Embryonic facial prominence (tissue), 1 donor: ENCODE results near the gene CGGBP1.

ENCODE experiments used
- DNase-seq: peaks from one replicate; pipeline ENCODE4 v3.0.0-alpha.2; 2016; ENCODE audit errors: extremely low spot score

CGGBP1 gene

DNA sequence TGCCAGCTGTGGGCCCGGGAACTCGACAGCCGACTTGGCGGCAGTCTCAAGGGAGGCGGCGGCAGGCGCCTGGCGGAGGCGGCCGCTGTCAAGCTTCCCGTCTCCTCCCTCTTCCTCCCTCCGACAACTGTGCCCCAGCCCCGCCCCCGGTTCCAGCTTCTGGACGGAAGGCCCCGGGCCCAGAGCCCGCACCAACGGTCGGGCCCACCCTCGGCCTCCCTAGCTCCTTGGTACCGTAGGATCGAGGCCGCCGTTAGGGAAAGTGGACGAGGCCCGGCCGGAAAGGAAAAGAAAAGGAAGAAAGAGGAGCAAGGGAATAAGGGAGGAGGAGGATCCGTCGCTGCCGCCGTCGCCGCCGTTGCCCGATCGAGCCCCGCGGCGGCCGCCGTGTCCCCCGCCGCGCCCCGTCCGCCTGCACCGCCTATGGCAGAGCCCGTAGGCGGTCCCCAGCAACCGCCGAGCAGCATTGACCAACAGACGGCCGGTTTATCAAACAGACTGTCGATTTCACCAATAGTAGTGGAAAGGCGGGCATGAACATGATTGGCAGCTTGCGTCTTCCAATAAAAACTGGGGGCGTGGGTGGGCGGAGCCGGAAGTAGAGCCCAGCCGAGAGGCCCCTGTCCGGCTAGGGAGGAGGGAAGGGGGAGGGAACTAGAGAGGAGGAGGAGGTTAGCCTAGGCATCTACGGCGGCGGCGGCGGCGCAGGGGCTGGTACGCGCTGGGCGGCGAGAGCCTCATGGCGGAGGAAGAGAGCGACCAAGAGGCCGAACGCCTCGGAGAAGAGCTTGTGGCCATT, at the start of gene CGGBP1, which contains the start of gene ZNF654:
TSS of gene CGGBP1 (minus strand) at position 425 of the 799 bp plus-strand sequence. CDS start 3,029 bp downstream, outside the sequence.
TSS of gene ZNF654 (plus strand) at position 675 of the 799 bp plus-strand sequence. CDS start at position 740, 65 bp downstream.
- DNase-seq, result peak; percentile 99

- DNase-seq, result no peak
These were observed 46.5 kb upstream of the CGGBP1 start for GRCh38 chr3:88105325-88105724.

- no peak for DNase-seq
These were observed 42.3 kb upstream of the CGGBP1 start for GRCh38 chr3:88101142-88101541.

DNA sequence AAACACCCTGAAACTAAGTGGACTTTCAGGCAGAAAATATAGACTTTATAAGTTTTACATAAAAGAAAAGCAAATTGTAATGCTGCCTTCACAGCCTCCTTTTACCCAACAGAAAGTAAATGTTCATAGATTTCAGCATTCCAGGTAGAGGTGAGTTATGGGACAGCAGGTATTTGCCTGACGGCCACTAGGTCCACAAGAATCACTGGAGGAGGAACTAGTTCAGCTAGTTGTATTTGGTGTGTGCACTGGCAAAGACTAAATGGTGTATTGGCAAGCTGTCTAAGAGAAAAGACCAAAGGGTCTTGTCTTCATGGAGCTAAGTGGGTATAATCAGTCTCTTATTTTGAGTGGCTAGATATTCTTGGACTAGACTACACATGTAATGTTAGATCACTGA, 34.5 kb upstream of the CGGBP1 start:
- DNase-seq, result no peak

- no peak for DNase-seq
These were observed 33.5 kb upstream of the CGGBP1 start for GRCh38 chr3:88092270-88092669.

DNA sequence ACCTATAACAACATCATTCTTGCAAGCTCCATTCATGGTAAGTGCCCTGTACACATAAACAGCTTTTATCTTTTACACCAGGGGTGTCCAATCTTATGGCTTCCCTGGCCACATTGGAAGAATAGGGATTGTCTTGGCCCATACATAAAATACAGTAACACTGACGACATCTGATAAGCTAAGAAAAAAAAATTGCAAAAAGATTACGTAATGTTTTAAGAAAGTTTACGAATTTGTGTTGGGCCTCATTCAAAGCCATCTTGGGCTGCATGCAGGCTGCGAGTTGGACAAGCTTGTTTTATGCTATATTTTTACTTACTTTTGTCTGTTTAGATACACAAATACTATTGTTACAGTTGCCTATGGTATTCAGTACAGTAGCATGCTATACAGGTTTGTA, 31.9 kb upstream of the CGGBP1 start:
- DNase-seq, result no peak

GRCh38 chr3:88084097-88084501, 25.3 kb upstream of the CGGBP1 start:
- no peak for DNase-seq

GRCh38 chr3:88082854-88083253, 24.0 kb upstream of the CGGBP1 start:
- no peak for DNase-seq

GRCh38 chr3:88078932-88079331, 20.1 kb upstream of the CGGBP1 start:
- no peak for DNase-seq

DNA sequence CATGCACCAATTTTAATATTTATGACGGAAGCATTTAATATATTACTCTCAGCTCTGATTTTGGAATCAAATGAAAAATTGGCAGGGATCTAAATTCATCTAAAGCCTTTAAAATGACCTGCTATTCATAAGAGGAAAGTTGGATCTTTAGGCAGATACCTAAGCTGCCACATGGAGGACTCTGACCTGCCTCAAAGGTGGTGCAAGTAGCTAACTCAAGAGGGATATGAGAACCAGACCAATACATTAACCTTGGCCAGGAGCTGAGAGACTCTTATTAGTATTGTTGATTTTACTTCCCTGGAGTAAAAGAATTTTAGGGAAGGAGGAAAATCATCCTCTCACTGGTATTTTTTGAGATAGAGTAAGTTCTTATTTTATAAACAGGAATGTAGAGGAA, 17.9 kb upstream of the CGGBP1 start:
- DNase-seq, result no peak

DNA sequence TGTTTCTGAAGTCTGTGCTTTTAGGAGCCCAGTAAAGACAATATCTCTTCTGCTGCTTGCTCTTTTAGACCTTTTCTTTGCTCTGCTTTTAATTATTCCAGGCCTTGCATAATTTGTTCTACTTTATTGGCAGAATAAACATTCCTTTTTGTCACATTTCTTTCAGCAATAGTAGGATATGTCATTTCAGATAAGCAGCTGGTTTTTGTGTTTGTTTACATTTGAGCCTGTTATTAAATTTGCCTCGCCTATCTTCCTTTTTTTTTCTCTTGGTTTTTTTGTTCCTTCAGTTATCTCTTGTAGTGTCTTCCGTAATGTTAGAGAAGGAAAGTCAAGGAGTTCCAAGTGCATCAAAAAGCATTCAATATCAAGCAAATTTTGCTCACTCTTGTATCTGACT, 16.7 kb upstream of the CGGBP1 start:
- no peak for DNase-seq

DNA sequence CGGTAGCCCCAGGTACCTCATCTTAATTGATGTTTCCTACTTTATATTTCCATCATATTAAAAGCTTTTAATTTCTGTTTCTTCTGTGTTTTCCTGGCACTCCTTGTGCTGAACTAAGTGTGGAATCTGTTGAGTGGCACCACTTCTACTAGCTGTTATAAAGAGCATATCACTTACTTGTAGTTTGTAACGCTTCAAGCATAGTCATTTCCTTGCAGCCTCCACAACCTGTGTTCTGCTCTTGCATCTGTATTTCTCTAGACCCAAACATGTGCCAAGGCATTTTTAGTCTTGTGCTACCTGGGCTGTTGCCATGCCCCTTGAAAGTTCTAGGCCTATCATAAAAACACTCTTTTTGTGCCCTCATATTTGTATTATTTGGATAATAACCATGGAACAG, 16.3 kb upstream of the CGGBP1 start:
- no peak for DNase-seq

- no peak for DNase-seq
These were observed 2.9 kb upstream of the CGGBP1 start for GRCh38 chr3:88061746-88062145.

DNA sequence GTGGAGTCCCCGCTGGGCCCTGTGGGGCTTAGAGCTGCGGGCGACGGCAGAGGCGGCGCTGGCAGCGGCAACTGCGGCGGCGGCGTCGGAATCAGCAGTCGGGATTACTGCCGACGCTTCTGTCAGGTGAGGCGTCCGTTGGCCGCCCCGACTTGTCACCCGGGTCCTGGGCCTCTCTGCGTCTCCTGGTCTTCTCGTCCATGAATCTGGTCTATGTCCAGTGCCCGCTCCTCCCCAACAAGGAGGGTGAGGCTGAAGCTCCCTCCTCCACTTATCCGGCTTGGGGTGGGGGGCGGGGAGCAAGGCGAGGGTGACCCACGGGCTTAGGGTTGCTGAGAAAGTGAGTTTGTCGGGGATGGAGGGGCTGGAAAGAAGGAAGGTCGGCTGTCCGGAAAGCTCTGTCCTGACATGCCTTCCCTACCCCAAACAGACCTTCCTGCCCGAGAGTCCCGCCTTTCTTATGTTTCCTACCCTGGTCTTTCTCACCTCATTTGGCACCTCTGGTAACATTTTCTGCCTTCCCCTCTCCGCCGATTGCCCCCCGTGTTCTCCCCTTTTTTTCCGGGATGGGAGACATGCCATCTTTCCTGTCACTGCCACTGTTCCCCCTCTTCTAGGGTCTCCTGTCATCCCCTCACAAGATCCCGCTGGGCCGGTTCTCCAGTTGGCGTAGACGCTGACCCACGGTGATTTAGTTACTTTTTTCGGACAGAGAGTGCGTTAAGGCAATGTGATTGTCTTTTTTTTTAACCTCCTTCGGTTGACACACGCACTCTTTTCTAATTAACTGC, 770 bp upstream of the CGGBP1 start:
- DNase-seq, result no peak

DNA sequence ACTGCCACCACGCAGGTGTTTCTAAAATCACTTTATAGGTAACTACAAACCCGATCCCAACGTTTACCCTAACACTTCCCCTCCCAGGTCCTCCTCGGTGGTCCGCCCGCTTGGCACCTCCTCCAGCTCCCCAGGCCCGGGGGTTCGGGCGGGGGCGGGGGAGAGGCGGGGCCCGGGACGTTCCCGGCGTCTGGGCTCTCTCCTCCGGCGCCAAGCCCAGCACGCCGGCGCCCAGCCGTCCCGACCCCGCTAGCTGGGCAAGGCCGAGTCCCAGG, 562 bp downstream of the CGGBP1 start:
- DNase-seq, result no peak

- DNase-seq, result peak; percentile 14
These were observed 1.0 kb downstream of the CGGBP1 start for GRCh38 chr3:88057630-88058305.

DNA sequence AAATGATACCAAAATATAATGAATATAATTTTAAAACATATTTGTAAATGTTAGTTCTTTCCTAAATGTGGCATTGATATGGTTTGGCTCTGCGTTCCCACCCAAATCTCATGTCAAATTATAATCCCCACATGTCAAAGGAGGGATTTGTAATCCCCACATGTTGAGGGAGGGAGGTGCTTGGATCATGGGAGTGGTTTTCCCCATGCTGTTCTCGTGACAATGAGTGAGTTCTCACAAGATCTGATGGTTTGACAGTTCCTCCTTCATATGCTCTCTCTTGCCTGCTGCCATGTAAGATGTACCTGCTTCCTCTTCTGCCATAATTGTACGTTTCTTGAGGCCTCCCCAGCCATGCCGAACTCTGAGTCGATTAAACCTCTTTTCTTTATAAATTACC, 12.0 kb downstream of the CGGBP1 start:
- DNase-seq, result no peak

DNA sequence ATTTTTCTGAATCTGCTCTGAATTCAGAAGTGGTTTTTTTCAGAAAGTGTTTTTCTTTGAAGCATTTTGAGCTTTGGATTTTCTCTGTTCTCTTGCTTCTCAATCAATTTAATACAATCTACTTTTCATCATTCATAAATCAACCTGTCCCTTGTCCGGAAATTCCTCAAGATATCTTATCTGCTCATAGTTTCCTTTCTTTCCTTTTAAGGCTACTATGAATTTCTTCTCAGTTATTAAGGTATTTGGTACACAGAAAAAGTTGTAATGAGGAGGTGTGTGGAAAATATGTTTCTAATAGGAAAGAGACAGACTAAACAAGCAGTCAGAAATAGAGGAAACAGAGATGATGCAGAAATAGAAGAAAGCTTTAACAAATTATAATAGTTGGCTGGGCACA, 14.4 kb downstream of the CGGBP1 start:
- no peak for DNase-seq

GRCh38 chr3:88041005-88041404, 17.8 kb downstream of the CGGBP1 start:
- no peak for DNase-seq

- DNase-seq, result no peak
These were observed 18.3 kb downstream of the CGGBP1 start for GRCh38 chr3:88040529-88040928.

DNA sequence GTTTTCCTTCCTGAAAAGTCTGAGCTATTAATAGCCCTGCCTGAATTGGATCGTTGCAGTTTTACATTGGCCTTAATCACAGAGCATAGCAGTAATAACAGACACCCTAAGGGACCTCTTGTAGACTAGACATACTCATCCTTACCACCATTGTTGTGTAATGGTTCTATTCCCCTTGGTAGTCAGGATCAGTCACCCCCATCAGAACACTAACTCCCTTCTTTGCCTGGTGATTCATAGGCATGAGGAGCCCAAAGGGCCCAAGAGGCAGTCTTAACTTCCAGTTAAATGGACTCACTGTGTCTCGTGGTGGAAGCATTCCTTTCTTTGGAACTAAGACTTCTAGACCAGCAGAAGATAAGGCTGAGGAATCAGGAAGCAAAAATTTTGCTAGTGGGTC, 20.2 kb downstream of the CGGBP1 start:
- no peak for DNase-seq

DNA sequence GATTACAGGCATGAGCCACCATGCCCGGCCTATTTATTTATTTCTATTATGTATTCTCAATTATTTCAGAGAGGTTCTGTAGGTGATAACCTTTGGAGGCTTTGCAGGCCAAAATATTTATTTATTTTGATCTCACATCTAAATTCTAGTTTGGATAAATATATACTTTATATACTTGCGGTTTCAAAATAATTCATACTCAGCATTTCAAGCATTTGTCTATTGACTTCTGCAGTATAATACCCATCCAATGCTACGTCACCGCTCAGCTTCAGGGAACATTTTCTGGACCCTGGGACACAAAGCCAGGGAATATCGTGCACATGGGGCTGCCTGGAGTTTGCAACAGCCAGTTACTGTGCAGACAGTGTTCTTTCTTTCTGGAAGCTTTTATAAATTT, 22.6 kb downstream of the CGGBP1 start:
- DNase-seq, result no peak
